Measurements from ENCODE around the gene ADGRA3. TPM values are rescaled to one million over a fixed set of nuclear protein-coding genes. Genes with fewer than 3 reads are reported as not detected.

Gene ADGRA3
- polyA plus RNA-seq, 1 of the 3 experiments (the other 2 are of a cell fraction), result 11.8 TPM

DNA sequence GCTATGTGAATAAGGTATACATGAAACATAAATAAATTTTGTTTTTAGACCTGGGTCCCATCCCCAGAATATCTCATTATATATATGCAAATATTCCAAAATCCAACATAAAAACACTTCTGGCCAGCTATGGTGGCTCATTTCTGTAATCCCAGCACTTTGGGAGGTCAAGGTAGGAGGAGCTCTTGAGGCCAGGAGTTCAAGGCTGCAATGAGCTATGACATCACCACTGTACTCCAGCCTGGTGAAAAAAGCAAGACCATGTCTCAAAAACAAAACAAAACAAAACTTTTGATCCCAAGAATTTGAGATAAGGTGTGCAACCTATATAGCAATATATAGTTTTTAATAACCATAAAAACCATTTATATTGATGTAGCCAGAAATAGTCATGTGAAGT lies 5.4 kb upstream of the ADGRA3 start:
- no peaks in the 10 kb centered on the region for H4K20me1 ChIP-seq (ENCODE audit: insufficient read depth)
- no peaks in the 10 kb centered on the region for H3K27me3 ChIP-seq (ENCODE audit: insufficient read depth)
- no peak overlapping the region for H3K4me2 ChIP-seq
- no peak for DNase-seq
- ChIA-PET POLR2A (no interaction called here), CTCF (no interaction called here)
- no peaks in the 10 kb centered on the region for H3K79me2 ChIP-seq (ENCODE audit: insufficient read depth)
- H3K27ac ChIP-seq (ENCODE audit: low read depth in 2 of 2, low read length in 1 of 2), result no peak overlapping the region
- no peak overlapping the region for H3K9ac ChIP-seq
- no peaks in the 10 kb centered on the region for H3F3A ChIP-seq (replicated peaks; ENCODE audit: insufficient read depth)
- no peak for TF ChIP-seq RXRA (IDR thresholded peaks at IDR 0.05; ENCODE audit: borderline replicate concordance, low read depth)
- no peak for TF ChIP-seq NFIC (IDR thresholded peaks at IDR 0.05; ENCODE audit: borderline replicate concordance)
- TF ChIP-seq EP300 (IDR thresholded peaks at IDR 0.05; ENCODE audit: borderline replicate concordance in 1 of 2, low read depth in 1 of 2, low read length in 1 of 2), result no peak
- TF ChIP-seq ELF1 (IDR thresholded peaks at IDR 0.05), result no peak
- TF ChIP-seq RFX5 (IDR thresholded peaks at IDR 0.05; ENCODE audit: low read length), result no peak
- TF ChIP-seq CHD2 (IDR thresholded peaks at IDR 0.05; ENCODE audit: low read length, partially characterized antibody), result no peak
- no peak for TF ChIP-seq REST (IDR thresholded peaks at IDR 0.05; ENCODE audit: low read depth, low read length)
- TF ChIP-seq NRF1 (IDR thresholded peaks at IDR 0.05; ENCODE audit: low read depth, low read length), result no peak
- TF ChIP-seq EZH2phosphoT487 (IDR thresholded peaks at IDR 0.05; ENCODE audit: borderline replicate concordance, low read depth), result no peak
- no peak for TF ChIP-seq FOSL2 (IDR thresholded peaks at IDR 0.05; ENCODE audit: borderline replicate concordance, low read depth)
- TF ChIP-seq RCOR1 (IDR thresholded peaks at IDR 0.05; ENCODE audit: low read length), result no peak
- TF ChIP-seq FOXM1 (IDR thresholded peaks at IDR 0.05; ENCODE audit: low read depth), result no peak
- TF ChIP-seq, protein P1, sequence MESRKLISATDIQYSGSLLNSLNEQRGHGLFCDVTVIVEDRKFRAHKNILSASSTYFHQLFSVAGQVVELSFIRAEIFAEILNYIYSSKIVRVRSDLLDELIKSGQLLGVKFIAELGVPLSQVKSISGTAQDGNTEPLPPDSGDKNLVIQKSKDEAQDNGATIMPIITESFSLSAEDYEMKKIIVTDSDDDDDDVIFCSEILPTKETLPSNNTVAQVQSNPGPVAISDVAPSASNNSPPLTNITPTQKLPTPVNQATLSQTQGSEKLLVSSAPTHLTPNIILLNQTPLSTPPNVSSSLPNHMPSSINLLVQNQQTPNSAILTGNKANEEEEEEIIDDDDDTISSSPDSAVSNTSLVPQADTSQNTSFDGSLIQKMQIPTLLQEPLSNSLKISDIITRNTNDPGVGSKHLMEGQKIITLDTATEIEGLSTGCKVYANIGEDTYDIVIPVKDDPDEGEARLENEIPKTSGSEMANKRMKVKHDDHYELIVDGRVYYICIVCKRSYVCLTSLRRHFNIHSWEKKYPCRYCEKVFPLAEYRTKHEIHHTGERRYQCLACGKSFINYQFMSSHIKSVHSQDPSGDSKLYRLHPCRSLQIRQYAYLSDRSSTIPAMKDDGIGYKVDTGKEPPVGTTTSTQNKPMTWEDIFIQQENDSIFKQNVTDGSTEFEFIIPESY (IDR thresholded peaks at IDR 0.05; ENCODE audit: borderline replicate concordance, low read depth), result no peak
- TF ChIP-seq TAF1 (IDR thresholded peaks at IDR 0.05; ENCODE audit: borderline replicate concordance, low read depth, low read length), result no peak
- no peak for TF ChIP-seq GATA2 (CRISPR knock-in tag; IDR thresholded peaks at IDR 0.05)
- no peak for TF ChIP-seq FOXJ3 (CRISPR knock-in tag; IDR thresholded peaks at IDR 0.05)
- TF ChIP-seq JUND (IDR thresholded peaks at IDR 0.05), result no peak
- no peak for TF ChIP-seq TEAD4 (IDR thresholded peaks at IDR 0.05; ENCODE audit: borderline replicate concordance, insufficient read depth)
- TF ChIP-seq MXI1 (IDR thresholded peaks at IDR 0.05; ENCODE audit: low read depth, low read length), result no peak
- H3K4me3 ChIP-seq (ENCODE audit: low read depth in 2 of 2, low read length in 1 of 2), result no peak overlapping the region
- H3K9me3 ChIP-seq, result no peaks in the 10 kb centered on the region
- no peaks in the 10 kb centered on the region for H3K9me2 ChIP-seq
- H2AFZ ChIP-seq (ENCODE audit: low read depth), result no peak overlapping the region
- no peaks in the 10 kb centered on the region for H3K36me3 ChIP-seq (replicated peaks in 1 of 2; ENCODE audit: control insufficient read depth in 1 of 2, insufficient read depth in 2 of 2, low read length in 1 of 2)
- peaks cover 0 to 4% of the 10 kb centered on the region in 2 experiments; a peak in 1 of 4 replicates for H3K4me1 ChIP-seq (ENCODE audit: control insufficient read depth in 1 of 2, insufficient read depth in 2 of 2, low read depth in 1 of 2, low read length in 1 of 2)
